LNCaP clone FGC (cell line): Measurements from ENCODE around the gene RTL1.

Source experiments
- DNase-seq: peaks from one replicate; pipeline ENCODE4 v3.0.0-alpha.2; 2011; ENCODE audit warnings: low read depth
- H3K4me3 ChIP-seq: 2 replicates; pipeline ENCODE4 v1.5.1; 2011; ENCODE audit warnings: mild to moderate bottlenecking, low read depth, low read length, control low read depth
- CTCF ChIP-seq: IDR thresholded peaks from 2 replicates; pipeline ENCODE4 v1.5.1; 2012; ENCODE audit warnings: mild to moderate bottlenecking; ENCODE audit not compliant: control insufficient read depth, insufficient read depth; ENCODE audit errors: extremely low read depth

RTL1 gene

GRCh38 chr14:100902295-100903133 is 1.0 kb downstream of the RTL1 start:
- H3K4me3 ChIP-seq = no peak overlapping the region
- DNase-seq = no peak
- TF ChIP-seq CTCF = peak; percentile 16; the same call in 1 of the 2 replicates

- H3K4me3 ChIP-seq = no peak overlapping the region
Observed at GRCh38 chr14:100901391-100902183, 1.9 kb downstream of the RTL1 start.

GRCh38 chr14:100900837-100901390 is 2.6 kb downstream of the RTL1 start:
- peak; percentile 38 for TF ChIP-seq CTCF
- no peak for DNase-seq
- H3K4me3 ChIP-seq = no peak overlapping the region

More at GRCh38 chr14:100901391-100902183, 1.9 kb downstream of the RTL1 start:
- DNase-seq = no peak
- no peak for TF ChIP-seq CTCF

- no peak overlapping the region for H3K4me3 ChIP-seq
- TF ChIP-seq CTCF = no peak
- DNase-seq = no peak
Observed at GRCh38 chr14:100899884-100900771, 3.4 kb downstream of the RTL1 start.

GRCh38 chr14:100898935-100899883 is 4.3 kb downstream of the RTL1 start:
- no peak for TF ChIP-seq CTCF
- no peak for DNase-seq
- H3K4me3 ChIP-seq = no peak overlapping the region
